HG02870 (cell line): ENCODE measurements around the gene ELMO3.

Source experiments
- ATAC-seq: cut with Tn5 transposase; IDR thresholded peaks from one replicate; pipeline ENCODE4 v1.9.1; 2021; ENCODE audit warnings: mild to moderate bottlenecking, moderate library complexity; ENCODE audit not compliant: unreplicated experiment

ELMO3 gene

DNA sequence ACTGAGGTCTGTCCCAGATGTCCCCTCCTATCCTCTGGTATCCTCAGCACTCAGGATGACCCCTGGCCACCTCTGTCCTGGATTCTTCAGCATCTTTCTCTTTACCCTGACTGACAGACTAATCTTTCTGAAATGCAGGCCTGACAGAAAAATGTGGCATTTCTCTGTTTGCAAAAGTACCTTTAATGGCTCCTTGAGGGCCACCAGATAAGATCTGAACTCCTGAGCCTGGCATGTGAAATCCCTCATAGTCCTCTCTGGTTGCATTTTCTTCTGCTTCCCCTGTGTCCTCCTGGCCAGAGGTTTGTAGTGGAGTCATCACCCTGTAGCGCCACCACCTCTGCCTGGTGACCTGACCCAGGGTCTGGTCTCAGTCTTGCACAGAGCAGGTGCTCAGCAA lies 2.0 kb upstream of the ELMO3 start:
- no peak for ATAC-seq

DNA sequence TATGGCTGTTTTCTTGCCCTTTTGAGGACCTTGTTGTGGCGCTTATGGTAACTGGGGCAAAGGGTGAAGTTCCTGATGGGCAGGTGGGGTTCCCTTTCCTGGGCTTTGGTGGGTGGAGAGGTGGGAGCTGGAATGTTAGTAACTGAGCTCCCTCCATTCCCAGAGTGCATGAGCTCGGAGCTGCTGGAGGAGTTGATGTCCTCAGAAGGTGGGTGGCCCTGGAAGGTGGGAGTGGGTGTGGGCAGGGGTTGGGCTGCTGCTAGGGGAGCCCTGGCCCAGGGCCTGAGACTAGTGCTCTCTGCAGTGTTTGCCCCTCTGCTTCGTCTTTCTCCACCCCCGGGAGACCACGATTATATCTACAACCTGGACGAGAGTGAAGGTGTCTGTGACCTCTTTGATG lies 1.2 kb upstream of the ELMO3 start:
- ATAC-seq = no peak

DNA sequence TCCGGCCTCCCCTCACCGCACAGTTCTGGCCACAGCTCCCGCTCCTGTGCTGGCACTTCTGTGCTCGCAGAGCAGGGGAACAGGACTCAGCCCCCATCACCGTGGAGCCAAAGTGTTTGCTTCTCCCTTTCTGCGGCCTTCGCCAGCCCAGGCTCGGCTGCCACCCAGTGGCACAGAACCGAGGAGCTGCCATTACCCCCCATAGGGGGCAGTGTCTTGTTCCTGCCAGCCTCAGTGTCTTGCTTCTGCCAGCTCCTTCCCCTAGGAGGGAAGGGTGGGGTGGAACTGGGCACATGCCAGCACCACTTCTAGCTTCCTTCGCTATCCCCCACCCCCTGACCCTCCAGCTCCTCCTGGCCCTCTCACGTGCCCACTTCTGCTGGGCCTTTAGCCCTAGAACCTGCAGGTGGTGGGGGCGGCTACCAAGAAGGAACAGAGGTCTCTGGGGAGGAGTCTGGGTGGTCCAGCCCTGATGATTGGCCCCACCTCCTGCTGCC lies 645 bp upstream of the ELMO3 start:
- no peak for ATAC-seq

DNA sequence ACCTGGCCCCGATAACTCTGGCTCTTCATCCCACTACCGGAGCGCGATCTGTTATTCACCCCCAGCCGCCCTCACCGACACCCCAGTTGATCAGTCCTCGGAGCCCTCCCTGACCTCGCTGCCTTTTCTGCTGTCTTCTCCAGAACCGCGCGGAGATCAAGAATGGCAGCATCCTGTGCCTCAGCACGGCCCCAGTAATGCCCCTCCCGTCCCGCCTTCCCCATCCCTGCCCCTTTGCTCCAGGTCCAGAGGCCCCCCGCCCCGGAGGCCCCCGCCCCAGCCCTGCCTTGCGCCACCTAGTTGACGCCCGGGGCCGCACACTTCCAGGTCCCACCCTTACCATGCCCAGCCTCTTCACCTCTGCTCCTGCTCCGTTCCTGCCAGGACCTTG lies 872 bp downstream of the ELMO3 start:
- ATAC-seq = no peak

DNA sequence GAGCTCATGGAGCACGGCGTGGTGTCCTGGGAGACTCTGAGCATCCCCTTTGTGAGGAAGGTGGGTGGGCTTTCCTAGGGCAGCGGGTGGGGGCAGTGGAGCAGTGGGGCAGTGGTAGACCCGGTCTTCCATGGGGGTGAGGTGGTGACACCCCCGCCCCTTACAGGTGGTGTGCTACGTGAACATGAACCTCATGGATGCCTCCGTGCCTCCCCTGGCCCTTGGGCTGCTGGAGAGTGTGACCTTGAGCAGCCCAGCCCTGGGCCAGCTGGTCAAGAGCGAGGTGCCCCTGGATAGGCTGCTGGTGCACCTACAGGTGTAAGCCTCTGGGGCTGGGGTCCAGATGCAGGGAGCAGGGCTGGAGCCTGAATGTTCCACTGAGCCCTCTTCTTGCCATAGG lies 1.6 kb downstream of the ELMO3 start:
- no peak for ATAC-seq

DNA sequence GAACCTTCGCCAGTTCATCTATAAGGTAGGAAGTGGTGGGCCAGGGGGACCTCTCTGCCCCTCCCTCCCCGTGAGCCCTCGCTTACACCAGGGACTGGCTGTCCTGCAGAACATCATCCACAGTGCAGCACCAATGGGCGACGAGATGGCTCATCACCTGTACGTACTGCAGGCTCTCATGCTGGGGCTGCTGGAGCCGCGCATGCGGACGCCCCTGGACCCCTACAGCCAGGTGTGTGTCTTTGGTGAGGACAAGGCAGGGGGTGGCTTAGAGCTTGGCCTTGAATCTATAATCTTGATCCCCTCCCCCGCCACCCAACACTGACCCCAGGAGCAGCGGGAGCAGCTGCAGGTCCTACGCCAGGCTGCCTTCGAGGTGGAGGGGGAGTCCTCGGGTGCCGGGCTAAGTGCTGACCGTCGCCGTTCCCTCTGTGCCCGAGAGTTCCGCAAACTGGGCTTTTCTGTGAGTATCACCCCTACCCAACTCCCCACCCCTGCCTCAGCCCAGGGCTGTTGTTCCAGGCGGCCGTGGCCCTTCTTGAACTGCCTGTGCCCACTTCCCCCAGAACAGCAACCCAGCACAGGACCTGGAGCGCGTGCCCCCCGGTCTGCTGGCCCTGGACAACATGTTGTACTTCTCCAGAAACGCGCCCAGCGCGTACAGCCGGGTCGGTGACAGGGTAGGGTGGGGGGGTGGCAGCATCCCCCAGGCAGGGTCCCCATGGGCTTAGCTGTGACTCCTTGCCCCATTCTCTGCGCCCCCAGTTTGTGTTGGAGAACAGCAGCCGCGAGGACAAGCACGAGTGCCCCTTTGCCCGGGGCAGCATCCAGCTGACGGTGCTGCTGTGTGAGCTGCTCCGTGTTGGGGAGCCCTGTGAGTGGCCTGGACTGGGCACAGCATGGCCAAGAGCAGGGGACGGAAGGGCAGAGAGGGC lies 2.7 kb downstream of the ELMO3 start:
- ATAC-seq = no peak

DNA sequence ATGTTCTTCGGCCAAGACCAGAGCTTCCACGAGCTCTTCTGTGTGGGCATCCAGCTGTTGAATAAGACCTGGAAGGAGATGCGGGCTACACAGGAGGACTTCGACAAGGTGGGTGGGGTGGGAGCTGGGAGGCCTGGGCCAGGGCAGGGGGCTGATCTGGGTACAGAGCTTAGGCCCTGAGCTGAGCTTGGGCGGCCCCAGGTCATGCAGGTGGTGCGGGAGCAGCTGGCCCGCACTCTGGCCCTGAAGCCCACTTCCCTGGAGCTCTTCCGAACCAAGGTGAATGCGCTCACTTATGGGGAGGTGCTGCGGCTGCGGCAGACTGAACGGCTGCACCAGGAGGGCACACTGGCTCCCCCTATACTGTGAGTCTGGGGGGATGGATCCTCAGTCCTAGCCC lies 3.5 kb downstream of the ELMO3 start:
- ATAC-seq = no peak

DNA sequence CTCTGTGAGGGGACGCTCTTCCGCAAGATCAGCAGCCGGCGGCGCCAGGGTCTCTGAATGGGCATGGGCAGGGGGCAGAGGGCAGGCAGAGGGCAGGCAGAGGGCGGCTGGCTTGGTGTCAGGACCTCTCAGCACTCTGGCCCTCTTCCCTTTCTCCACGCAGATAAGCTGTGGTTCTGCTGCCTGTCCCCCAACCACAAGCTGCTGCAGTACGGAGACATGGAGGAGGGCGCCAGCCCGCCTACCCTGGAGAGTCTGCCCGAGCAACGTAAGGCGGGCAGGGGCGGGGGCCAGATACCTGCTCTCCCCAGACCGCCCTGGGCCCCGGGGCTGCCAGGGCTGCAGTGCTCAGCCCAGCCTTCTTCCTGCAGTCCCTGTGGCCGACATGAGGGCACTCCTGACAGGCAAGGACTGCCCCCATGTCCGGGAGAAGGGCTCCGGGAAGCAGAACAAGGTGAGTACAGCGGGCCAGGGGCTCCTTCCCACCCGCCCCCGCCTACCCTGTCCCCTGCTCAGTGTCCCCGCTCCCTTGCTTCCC lies 4.1 kb downstream of the ELMO3 start:
- ATAC-seq = no peak

DNA sequence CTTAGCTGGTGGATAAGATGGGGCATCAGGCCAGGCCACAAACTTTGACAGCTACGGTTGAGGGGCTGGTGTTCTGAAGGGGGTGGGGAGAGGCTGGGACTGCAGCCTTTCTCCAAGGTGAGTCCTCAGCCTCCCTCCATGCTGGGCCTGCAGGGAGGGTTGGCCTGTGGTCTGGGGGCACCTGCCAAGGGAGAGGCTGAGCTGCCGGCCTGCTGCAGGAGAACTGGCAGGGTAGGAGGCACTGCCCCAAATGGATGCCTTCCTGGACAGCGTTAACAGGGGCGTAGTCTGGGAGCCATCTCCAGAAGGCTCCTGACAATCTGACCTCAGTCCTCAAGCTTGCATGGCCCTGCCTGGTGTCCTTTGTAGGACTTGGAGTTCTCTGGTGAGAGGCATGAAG lies 5.1 kb downstream of the ELMO3 start:
- ATAC-seq = no peak

DNA sequence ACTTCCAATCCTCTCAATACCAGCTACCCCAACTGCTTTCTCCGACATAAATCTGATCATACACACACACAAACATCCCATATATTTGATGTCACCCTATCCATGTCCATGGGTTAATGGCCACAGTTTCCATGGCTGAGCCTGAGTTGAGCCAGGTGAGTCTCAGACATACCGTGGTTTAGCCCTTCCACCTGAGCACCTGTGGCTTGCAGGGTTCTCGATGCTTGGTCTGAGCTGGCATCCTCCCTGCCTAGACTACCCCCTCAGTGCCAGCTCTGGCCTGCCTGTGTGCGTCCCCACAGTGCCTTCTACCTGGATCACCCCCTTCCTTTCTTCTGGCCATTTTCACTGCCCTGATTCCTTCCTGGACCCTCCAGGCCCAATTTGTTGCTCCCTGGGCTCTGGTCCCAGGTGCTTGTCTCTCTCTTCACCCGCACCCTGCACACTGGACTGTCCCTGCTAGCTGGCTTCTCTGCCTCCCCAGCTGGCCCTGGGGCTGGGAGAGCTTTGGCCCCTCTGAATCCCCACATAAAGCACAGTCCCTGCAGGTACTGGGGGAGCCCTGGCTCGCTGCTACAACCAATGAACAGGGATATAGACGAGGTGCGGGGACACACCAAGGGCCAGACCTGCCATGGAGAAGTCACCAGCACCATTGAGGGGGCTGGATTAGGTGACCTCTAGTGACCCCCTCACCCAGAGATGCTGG lies 7.4 kb downstream of the ELMO3 start:
- no peak for ATAC-seq

DNA sequence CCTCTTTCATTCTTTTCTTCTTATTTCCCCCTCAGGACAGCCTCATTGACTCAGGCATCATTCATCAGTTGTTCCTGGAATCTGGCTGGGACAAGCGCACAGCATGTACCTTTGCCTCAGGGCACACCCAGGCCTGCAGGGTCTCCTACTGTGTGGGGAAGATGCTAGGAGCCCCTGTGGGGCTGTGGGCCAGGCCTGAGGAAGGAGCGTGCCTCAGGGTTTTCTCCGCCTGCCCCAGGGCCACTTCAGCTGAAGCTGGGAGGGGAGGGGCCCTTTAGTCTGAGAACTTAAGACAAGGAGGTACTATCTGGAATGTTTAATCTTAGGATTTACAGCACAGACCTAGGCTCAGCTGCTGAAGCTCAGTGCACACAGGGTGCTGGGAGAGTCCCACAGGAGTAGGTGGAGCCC lies 7.9 kb downstream of the ELMO3 start:
- no peak for ATAC-seq

DNA sequence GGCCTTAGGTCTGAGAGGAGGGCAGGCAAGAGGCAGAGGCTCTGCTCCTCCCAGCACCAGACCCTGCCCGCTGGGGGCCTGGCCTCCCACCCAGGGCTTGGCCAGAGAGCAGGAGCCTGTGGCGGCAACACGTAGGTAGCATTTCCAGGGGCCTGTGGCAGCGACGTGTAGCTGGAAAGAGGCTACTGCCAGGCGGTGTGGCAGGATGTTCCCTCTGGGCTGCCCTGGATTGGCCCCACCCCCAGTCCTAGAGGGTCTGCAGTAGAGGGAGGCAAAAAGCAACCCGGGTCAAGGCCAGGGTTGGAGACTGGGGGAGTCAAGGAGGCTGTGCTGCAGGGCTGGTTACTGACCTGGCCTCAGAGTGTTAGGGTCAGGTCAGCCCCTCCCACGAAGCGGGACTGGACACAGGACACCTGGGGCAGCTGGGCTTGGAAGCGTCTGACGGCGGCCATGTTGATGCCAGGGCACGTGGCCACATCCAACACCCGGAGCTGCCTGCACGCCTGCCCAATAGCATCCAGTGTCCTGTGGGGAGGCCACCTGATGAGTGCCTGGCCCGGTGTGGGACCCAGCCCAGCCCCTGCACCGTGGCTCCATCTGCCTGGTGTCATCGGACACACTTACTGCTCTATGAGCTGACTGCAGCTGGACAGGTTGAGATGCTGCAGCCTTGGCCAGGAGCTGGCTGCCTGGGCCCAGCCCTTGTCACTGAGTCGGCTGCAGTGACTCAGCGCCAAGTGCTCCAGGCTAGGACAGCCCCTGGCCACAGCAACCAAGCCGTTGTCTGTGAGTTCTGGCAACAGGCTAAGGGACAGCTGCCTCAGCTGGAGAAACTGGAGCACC lies 8.5 kb downstream of the ELMO3 start:
- ATAC-seq = no peak

DNA sequence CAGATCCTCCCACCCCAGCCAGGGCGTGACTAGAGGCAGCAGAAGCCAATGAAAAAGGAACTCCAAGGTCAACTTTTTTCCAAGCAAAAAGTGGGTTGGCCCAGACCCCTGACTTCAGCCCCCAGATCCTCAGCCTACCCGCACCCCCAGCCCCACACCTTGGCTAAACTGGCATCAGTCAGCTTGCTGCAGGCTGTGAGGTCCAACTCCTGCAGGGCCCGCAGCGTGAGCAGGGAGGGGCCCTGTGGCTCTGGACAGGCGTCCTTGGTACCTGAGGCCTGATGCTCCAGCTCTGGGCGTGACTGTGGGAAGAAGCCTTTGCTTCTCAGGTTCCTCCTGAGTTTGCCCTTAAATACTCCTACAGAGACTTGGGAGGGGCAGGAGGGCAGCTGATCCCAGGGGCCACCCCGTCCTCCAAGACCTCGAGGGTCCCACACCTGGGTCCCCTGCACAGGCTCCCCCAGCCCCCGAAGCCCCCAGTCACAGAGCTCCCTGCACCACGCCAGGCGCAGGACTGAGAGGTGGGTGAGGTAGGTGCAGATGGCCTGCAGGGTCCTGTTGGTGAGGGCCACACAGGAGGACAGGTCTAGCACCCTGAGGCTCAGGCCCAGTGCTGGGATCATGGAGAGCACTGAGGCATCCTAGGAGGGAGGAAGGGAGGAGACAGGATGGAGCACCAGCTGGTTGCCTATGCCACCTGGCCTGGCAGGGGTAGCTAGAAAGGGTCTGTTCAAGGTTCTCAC lies 9.4 kb downstream of the ELMO3 start:
- ATAC-seq = no peak

DNA sequence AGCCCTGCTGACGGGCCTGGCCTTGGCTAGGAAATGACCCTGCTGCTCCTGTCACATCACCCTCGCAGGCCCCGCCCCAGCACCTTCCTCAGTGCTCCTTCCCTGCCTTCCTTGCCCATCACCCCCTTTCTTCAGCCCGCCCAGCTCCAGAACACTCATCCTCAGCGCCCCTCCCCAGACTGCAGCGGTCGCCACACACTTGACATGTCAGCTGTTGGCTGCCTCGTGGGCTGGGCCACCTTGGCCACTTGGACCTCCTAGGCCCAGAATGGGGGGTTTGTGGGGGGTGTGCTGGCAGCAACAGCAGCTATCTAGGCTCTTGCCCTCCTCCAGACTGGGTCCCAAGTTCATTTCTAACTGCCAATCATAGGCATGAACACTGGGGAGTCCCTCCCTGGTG lies 10.6 kb downstream of the ELMO3 start:
- no peak for ATAC-seq

DNA sequence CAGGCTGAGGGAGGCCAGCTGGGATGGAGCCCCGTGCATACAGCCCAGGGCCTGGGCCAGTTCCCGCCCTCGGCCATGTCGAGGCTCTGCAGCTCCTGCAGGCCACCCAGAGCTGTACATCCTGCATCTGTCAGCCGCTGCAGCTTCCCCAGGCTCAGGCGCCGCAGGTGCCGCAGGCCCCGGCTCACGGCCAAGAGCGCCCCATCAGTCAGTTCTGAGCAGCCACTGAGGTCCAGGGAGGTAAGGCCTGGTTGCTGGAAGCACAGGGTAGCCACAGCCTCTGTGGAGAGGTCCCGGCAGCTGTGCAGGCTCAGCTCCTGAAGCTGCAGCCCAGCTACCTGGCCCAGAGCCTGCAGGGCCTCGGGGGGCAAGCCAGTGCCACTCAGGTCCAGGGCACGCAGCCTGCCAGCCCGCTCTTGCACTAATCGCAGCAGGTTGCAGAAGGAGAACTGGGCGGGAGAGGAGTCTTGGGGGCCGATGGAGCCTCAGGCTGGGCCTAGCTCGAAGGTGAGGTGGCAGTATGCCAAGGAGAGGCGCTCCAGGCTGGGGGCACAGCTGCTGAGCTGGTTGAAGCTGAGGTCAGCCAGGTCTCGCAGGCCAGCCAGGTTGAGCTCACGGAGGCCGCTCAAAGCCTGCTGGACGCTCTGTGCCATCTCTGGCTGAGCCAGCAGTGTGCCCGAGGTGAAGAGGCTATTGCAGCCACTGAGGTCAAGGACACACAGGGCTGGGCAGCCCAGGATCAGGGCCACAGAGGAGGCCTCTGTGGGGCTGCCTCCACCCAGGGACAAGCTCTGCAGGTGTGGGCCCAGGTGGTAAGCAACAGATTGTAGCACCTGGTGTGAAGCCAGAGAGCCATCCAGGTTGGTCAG lies 11.4 kb downstream of the ELMO3 start:
- ATAC-seq = no peak

DNA sequence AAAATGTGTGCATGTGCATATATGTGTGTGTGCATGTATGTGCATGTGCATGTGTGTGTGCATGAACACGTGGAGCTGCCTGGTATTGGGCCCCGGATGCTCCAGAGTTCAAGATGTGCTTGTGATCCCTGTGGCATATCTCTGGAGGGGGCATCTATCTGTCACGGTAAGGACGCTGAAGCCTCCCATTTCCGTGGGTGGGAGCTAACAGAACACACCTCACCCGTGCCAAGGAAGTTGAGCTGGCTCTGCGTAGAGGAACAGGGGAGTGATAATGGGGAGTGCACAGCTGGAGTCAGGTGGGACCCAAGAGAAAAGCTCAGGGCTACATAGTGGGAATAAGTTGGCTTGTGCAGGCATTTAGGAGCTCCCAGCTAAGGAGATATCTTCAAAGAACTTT lies 12.7 kb downstream of the ELMO3 start:
- no peak for ATAC-seq

DNA sequence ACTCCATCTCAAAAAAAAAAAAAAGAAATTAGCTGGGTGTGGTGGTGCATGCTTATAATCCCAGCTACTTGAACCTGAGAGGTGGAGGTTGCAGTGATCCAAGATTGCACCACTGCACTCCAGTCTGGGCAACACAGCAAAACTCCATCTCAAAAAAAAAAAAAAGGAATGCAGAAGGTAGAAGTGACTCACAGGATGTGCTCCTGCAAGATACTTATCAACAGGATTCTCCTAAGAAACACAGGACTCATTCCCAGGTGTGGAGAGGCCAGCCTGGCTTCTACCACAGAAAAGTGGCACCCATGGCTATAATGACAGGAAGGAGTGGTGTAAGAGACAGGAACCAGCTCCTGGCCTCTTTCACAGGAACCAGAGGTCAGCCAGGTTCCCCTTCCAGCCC lies 13.8 kb downstream of the ELMO3 start:
- ATAC-seq = no peak

DNA sequence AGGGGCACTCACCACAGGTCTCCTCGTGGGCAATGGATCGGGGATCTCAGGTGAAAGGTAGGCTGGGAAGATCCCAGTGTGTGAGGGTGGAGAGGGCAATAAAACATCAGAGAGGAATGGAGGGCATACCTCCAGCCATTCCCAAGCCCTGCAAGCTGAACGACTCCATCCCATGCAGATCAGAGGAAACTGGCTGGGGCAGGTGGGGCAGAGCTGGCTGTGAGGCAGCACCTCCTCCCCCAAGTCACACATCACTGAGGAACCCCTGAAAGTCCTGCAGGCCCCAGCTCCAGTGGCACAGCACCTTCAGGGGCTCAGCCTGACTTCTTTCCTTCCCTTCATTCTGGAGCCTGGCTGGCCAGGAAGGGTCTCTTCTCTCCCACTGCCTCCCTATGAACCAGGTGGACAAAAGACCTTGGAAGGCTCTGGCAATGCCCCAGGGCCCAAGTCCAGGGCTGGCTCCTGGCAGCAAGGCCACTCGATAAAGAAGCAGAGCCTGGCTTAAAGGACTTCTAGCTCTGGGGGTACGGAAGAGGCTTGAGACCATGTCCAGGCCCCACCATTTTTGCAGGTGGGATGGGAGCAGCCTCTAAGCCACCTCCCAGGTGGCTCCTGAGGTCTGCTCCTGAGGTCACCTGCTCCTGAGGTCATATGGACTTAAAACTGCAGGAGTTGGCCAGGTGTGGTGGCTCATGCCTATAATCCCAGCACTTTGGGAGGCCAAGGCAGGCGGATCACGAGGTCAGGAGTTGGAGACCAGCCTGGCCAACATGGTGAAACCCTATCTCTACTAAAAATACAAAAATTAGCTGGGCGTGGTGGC lies 14.5 kb downstream of the ELMO3 start:
- ATAC-seq = no peak
